LoVo (cell line): ENCODE results near the gene DTL.

Source experiments
- DNase-seq: peaks from one replicate; pipeline ENCODE4 v3.0.0-alpha.2; 2016; ENCODE audit warnings: low spot score

DTL gene

DNA sequence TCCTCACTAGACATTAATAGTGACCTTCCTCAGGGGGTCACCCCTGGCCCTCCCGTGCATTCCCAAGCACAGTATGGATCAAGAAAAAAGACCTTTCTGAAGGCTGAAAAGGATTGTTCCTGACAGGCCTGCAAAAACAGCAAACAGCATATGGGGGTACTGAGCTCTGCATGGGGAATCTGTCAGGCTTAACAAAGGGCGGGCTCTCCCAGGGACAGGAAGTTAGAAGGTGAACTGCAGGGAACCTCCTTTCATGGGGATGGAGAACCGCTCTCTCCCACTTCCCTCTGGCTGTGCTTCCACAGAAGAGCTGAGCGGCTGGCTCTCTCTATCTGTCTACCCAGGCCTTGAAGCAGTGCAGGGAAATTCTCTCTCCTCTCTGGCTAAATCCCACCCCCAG lies 91.7 kb downstream of the DTL start:
- no peak for DNase-seq

DNA sequence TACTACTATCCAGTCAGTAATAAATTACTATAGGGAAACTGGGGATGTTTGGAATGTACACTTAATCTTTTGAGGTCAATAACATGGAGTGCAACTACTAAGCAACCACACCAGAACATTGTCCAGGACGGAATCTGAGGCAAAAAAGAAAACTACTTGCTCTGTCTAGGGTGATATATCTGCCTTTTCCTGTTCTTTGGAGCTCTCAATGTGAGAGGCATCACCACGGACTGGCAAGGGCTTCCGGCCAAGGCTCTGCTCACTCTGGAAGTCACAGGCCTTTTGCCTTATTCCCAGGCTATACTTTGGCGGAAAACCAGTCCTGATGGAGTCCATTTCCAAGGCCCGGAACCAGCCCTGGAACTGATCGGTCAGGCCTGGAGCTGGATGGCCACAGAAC lies 94.2 kb downstream of the DTL start:
- no peak for DNase-seq

DNA sequence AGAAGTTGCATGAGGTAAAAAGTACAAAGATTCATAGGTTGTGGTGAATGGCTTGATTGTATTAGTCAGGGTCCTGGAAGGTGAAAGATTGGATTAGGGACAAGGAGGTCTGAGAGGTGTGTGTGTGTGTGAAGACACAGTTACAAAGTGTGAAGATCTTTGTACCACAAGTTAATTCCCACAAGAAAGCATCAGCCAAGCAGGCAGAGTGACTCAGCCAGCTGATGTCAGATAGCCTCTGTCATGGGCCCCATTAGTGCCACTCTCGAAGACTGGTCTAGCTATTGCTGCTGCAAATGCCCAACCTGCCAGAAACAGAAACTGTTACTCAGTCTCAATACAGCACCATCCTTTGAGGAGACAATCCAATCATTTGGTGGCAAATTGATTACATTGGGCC lies 96.5 kb downstream of the DTL start:
- no peak for DNase-seq

DNA sequence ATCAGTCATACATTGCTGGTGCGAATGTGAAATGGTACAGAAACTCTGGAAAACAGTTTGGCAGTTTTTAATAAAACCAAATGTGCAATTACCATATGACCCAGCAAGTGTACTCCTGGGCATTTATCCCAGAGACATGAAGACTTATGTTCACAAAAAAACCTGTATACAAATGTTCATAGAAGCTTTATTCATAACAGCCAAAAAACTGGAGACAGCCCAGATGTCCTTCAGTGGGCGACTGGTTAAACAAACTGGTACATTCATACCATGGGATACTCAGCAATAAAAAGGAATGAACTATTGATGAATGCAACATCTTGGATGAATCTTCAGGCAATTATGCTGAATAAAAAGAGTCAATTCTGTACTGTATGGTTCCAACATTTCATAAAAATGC lies 97.8 kb downstream of the DTL start:
- no peak for DNase-seq

DNA sequence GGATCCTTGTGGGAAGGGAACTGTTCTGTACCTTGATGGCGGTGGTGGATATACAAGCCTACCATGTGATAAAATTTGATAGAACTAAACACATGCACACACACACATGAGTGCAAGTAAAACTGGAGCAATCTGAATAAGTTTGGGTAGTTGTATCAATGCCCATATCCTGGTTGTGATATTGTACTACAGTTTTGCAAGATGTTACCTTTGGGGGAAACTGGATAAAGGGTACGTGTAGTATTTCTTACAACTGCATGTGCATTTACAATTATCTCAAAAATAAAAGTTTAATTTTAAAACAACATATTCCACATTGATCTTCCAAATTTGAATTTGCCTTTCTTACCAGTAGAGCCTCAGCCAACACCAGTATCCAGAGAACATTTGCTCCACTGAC lies 99.6 kb downstream of the DTL start:
- no peak for DNase-seq

DNA sequence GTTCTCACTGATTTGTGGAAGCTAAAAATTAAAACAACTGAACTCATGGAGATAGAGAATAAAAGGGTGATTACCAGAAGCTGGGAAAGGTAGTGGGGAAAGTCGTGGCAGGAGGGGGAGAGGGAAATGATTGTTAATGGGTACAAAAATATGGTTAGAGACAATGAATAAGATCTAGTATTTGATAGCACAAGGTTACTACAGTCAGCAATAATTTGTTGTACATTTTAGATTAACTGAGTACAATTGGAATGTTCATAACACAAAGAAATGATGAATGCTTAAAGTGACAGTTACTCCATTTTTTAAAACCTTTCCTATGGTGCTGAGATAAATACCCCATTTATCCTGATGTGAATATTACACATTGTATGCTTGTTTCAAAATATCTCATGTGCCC lies 102.3 kb downstream of the DTL start:
- no peak for DNase-seq

DNA sequence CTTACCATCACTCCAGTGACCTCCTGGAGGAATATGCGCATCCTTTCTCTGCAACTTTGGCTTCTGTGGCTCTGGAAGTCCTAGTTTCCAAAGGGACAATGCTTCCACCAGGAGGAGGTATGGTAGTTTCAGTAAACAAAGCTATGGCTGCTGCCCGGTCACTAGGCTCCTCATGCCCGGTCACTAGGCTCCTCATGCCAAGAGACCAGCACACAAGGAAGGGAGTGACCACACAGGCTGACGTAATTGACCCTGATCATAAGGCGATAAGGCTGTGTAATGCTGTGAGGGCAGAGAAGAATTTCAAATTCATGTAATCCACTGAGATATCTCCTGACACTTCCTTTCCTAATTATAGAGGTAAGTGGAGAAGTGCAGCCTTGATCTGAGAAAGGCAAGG lies 102.9 kb downstream of the DTL start:
- DNase-seq: no peak

DNA sequence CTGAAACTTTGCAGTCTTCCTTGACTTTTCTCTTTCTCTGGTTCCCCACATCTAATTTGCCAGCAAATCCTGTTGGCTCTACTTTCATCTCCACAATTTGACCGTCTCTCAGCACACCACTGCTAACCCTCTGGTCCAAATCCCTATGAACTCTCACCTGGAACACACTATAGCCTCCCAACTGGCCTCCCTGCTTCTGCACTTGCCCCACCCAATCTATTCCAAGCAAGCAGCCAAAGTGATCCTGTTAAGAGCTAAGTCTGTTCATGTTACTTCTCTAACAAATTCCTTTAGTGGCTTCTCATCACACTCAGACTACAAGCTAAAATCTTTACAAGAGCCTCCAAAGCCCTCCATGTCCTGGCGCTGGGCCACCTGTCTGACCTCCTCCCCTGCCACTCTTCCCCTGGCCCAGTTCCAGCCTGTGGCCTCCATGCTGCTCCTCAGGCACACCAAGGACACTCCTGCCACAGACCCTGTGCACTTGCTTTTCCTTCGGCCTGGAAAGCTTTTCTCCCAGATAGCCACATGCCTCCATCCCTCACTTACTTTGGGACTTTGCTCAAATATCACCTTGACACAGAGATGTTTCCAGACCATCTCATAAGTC lies 104.1 kb downstream of the DTL start:
- DNase-seq: no peak

DNA sequence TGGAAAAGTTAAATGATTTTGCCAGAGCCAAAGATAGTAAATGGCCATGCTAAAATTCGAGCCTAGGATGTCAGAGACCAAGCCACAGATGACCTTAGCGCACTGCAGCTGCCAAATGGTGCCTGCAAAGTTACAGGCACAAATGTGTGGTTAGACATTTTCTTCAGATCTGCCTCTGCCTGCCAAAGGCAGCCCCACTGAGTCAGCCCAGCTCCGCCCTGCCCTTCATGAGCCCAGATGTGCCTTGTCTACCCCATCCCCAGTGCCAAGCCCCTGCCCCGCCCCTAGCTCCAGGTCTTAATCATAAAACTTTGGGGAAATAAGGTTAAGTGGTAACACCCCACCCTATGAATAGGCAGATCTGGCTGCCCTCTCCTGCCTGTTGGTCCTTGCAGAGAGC lies 105.9 kb downstream of the DTL start:
- DNase-seq: peak; percentile 37

DNA sequence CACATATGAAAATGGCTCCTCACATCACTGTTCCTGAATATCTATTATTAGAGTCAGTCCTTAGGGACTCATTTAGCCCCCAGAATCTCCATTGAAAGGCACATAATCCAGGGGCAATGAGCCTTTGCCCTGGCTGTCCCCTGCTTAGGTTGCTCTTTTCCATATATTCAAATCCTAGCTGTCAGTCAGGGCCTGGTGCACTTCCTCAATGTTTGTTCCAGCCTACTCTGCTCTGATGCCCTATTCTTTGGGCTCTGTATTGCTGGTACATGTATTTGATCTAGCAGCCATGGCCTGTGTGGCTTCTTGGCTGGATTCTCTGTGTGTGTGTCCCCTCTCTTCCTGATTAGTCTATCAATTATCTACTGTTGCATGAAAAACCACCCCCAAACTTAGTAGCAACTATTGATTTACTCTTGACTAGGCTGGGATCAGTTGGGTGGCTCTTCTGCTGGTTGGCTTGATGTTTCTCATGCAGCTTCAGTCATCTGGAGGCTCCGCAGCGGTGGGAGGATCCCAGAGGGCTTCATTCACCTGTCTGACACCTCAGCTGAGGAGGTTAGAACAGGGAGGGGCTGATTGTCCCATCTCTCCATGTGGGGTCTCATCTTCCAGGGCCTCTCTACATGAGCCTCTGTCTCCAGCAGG lies 107.5 kb downstream of the DTL start:
- DNase-seq: no peak

DNA sequence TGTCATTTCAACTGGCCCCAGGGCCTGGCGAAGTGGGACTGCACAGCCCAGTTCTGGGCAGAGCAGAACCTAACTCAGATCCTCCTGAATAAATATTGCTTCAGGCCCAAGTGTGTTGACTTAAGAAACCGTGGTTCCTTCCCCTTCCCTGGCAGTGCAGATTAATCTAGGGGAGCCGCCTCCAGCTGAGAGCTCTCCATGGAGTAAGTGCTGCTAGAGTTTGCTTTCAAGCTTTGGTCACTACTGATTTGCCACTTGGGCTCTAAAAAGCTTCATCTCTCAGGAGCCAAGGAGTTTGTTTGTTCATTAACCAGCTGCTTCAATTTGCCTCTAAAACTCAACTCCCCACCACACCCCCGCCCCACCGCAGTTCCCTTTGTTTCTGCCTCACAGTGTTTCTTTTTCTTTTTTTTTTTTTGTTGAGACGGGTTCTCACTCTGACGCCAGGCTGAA lies 112.1 kb downstream of the DTL start:
- DNase-seq: no peak

DNA sequence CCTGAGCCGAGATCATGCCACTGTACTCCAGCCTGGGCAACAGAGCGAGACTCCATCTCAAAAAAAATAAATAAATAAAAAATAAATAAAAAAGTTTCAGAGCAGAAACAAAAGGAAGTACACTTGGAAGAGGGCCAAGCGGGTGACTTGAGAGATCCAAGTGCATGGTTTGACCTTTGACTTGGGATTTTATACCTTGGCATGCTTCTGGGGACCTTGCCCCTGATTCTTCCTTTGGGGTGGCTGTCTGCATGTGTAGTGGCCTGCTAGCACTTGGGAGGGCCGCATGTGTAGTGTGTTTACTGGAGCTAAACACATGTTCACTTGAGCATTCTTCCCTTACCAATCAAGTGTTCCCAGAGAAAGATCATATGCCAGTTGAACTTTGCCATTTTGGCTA lies 114.0 kb downstream of the DTL start:
- no peak for DNase-seq

DNA sequence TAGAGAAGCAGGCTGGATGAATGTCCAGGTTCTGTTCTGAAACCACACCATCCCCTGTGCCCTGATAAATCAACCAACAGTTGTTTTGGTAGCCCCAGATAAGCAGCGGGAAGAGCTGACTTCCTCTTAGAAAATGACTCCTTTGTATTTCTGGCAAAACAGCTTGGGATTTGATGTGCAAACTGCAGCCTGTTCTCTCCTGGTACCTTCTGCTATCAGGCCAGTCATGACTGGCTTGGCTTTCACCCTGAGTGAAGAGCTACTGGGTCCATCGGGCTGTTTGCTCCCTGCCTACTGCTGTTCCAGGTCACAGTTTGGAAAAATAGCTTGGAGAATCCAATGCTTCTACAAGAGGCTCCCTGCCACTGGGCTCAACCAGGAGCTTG lies 116.8 kb downstream of the DTL start:
- DNase-seq: no peak

DNA sequence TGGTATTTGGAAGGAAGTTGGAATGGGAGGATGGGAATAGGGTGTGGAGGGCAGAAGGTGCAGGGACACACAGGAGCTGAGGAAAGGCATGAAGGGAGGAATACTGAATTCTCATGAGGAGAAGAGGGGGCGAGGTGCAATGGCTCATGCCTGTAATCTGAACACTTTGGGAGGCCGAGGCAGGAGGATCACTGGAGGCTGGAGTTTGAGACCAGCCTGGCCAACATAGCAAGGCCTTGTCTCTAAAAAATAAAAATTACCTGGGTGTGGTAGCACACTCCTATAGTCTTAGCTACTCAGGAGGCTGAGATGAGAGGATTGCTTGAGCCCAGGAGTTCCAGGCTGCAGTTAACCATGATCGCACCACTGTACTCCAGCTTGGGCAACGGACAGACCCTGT lies 117.3 kb downstream of the DTL start:
- DNase-seq: no peak

DNA sequence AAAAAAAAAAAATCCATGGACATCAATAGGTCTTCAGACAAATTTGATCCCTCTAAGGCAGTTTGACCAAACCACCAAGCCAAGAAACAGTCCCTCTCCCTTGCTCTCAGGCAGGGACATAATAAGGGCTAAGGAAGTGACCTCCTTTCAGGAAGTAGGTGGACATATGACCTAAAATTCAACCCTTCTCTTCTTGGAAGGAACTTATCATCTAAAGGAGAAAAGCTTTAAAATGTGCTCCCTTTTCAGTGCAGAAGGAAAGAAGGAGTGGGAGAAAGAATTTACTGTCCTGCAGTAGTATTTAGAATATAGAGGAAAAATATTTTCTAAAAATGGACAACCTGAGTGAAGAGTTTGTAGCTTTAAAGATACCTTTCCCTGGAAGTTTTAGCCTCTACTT lies 118.1 kb downstream of the DTL start:
- no peak for DNase-seq
